OCI-LY3 (cell line): ENCODE results near the gene PXYLP1.

Experiments
- H2AFZ ChIP-seq: fragments of 200-600, 300-600 bp; shearing (Covaris generic); 2 replicates; pipeline ENCODE4 v1.6.0; 2014; ENCODE audit warnings: antibody characterized with exemption, low read depth, low read length
- H3K27ac ChIP-seq: fragments of 200-600, 300-600 bp; sonication (generic); 2 replicates; pipeline ENCODE4 v1.5.1; 2014; ENCODE audit warnings: mild to moderate bottlenecking, low read length, moderate library complexity, mixed read lengths
- H3K27me3 ChIP-seq: fragments of 200-600, 300-600 bp; sonication (generic); 2 replicates; pipeline ENCODE4 v1.6.1; 2014; ENCODE audit warnings: low read depth, low read length, mixed read lengths
- H3K36me3 ChIP-seq: fragments of 200-600, 300-600 bp; sonication (generic); replicated peaks from 2 replicates; pipeline ENCODE3; 2014; ENCODE audit warnings: low read depth, low read length, mixed read lengths
- H3K4me1 ChIP-seq: fragments of 300-600, 200-600 bp; sonication (generic); 2 replicates; pipeline ENCODE4 v1.6.1; 2014; ENCODE audit warnings: low read length, mixed read lengths
- H3K4me2 ChIP-seq: fragments of 200-600, 300-600 bp; sonication (generic); 2 replicates; pipeline ENCODE4 v1.6.1; 2014; ENCODE audit warnings: low read length, mixed read lengths
- H3K4me3 ChIP-seq: fragments of 300-600, 200-600 bp; sonication (generic); 2 replicates; pipeline ENCODE4 v1.5.1; 2014; ENCODE audit warnings: antibody characterized with exemption, mild to moderate bottlenecking, low read length, moderate library complexity
- H3K79me2 ChIP-seq: fragments of 300-600, 200-600 bp; shearing (Covaris generic); 2 replicates; pipeline ENCODE4 v1.6.1; 2014; ENCODE audit warnings: mild to moderate bottlenecking, low read length, mixed read lengths
- H3K9ac ChIP-seq: fragments of 300-600, 200-600 bp; shearing (Covaris generic); 2 replicates; pipeline ENCODE4 v1.6.0; 2014; ENCODE audit warnings: mild to moderate bottlenecking, low read length, moderate library complexity
- H3K9me3 ChIP-seq: fragments of 200-600, 300-600 bp; shearing (Covaris generic); 2 replicates; pipeline ENCODE4 v1.6.1; 2014; ENCODE audit warnings: low read length, mixed read lengths; ENCODE audit not compliant: insufficient read depth
- H4K20me1 ChIP-seq: fragments of 200-600, 300-600 bp; sonication (generic); 2 replicates; pipeline ENCODE4 v1.6.1; 2016; ENCODE audit warnings: low read length, mixed read lengths; ENCODE audit not compliant: insufficient read depth
- EZH2phosphoT487 ChIP-seq: fragments of 200-600 bp; shearing (Covaris generic); IDR thresholded peaks from 2 replicates; pipeline ENCODE4 v1.6.1; 2018; ENCODE audit warnings: antibody characterized with exemption, mixed run types, low read depth
- TF ChIP-seq, protein P1 (sequence below): fragments of 200-600, 300-600 bp; sonication (generic); IDR thresholded peaks from 2 replicates; pipeline ENCODE4 v1.5.1; 2014; ENCODE audit warnings: antibody characterized with exemption, low read length, low read depth

PXYLP1 gene

DNA sequence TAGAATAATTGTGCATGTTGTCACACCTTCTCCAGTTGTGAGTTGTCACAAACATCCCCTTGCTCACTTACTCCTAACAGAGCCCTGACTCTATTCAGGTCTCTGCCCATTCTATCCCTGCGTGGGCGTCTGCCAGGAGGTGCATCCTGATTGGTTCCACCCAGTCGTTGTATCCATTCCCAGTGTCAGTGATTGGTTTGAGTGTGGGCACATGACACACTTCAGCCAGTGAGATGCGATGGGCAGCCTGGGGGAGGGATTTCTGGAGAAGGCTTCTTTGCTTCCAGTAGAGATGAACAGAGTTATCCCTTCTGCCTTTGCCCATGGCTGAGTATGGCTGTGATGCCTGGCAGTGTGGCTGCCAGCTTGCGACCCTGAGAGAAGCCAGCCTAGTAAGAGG, 18.7 kb downstream of the PXYLP1 start:
- H4K20me1 ChIP-seq: no peaks in the 10 kb centered on the region
- H3K9me3 ChIP-seq: no peaks in the 10 kb centered on the region
- H3K9ac ChIP-seq: no peak overlapping the region
- no peak overlapping the region for H3K27ac ChIP-seq
- H2AFZ ChIP-seq: no peak overlapping the region
- no peak overlapping the region for H3K4me3 ChIP-seq
- no peaks in the 10 kb centered on the region for H3K4me1 ChIP-seq
- no peak for TF ChIP-seq EZH2phosphoT487
- TF ChIP-seq, protein P1, sequence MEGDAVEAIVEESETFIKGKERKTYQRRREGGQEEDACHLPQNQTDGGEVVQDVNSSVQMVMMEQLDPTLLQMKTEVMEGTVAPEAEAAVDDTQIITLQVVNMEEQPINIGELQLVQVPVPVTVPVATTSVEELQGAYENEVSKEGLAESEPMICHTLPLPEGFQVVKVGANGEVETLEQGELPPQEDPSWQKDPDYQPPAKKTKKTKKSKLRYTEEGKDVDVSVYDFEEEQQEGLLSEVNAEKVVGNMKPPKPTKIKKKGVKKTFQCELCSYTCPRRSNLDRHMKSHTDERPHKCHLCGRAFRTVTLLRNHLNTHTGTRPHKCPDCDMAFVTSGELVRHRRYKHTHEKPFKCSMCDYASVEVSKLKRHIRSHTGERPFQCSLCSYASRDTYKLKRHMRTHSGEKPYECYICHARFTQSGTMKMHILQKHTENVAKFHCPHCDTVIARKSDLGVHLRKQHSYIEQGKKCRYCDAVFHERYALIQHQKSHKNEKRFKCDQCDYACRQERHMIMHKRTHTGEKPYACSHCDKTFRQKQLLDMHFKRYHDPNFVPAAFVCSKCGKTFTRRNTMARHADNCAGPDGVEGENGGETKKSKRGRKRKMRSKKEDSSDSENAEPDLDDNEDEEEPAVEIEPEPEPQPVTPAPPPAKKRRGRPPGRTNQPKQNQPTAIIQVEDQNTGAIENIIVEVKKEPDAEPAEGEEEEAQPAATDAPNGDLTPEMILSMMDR: no peak
- no peaks in the 10 kb centered on the region for H3K27me3 ChIP-seq
- no peak overlapping the region for H3K4me2 ChIP-seq
- H3K36me3 ChIP-seq: no peaks in the 10 kb centered on the region
- no peaks in the 10 kb centered on the region for H3K79me2 ChIP-seq

DNA sequence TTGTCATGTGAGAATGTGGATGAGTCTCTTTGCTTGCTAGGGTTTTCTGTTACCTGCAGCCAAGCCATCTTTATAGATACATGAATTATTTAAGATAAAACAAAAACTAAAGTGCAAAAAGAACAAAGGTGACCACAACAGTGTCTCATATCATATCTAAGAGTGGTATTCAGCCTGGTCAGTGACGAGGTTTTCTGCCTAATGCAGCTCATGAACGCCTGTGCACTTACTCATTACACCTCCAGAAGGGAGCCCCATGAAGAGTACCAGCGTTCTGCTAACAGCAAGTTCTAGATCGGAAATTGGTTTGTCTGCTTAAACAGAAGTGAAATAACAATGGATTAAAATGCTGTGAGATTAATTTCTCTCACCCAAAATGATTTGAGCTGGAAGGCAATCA, 19.2 kb downstream of the PXYLP1 start:
- TF ChIP-seq, protein P1: no peak
- TF ChIP-seq EZH2phosphoT487: no peak
- Histone ChIP-seq H4K20me1 (no peaks in the 10 kb centered on the region), H3K27ac (no peak overlapping the region), H3K4me2 (no peak overlapping the region), H3K4me1 (no peaks in the 10 kb centered on the region), H2AFZ (no peak overlapping the region), H3K9me3 (no peaks in the 10 kb centered on the region), H3K36me3 (no peaks in the 10 kb centered on the region), H3K4me3 (no peak overlapping the region), H3K79me2 (no peaks in the 10 kb centered on the region), H3K9ac (no peak overlapping the region), H3K27me3 (no peaks in the 10 kb centered on the region)

DNA sequence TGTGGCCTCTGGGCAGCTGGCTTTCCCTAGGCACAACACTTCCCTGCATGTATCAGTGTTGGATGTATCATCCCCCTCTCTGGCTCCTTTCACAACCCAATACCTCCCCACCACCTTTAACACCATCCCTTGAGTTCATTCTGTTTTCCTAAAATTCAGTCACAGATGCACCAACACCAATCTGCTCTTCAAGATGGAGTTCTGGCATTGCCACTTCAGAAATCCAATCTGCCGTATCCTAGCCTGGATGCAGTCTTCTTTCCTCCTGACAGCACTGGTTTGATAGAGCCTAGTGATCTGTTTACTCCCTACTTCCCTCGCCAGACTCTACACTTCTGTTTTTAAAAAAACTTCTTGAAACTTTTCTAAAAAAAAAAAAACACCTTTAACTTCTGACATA, 21.7 kb downstream of the PXYLP1 start:
- no peaks in the 10 kb centered on the region for H3K27me3 ChIP-seq
- H3K36me3 ChIP-seq: no peaks in the 10 kb centered on the region
- no peak overlapping the region for H3K4me3 ChIP-seq
- no peak overlapping the region for H2AFZ ChIP-seq
- no peak overlapping the region for H3K27ac ChIP-seq
- no peaks in the 10 kb centered on the region for H3K79me2 ChIP-seq
- TF ChIP-seq EZH2phosphoT487: no peak
- TF ChIP-seq, protein P1: no peak
- H3K4me2 ChIP-seq: no peak overlapping the region
- no peak overlapping the region for H3K9ac ChIP-seq
- no peaks in the 10 kb centered on the region for H3K9me3 ChIP-seq
- H4K20me1 ChIP-seq: no peaks in the 10 kb centered on the region
- no peaks in the 10 kb centered on the region for H3K4me1 ChIP-seq

DNA sequence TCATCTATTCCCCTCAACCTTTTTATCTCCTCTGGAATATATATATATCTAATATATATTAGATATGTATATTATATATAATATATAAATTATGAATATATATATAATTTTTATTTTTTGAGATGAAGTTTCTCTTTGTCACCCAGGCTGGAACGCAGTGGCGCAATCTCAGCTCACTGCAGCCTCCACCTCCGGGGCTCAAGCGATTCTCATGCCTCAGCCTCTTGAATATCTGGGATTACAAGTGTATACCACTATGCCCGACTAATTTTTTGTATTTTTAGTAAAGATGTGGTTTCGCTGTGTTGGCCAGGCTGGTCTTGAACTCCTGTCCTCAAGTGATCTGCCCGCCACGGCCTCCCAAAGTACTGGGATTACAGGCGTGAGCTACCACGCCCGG, 22.2 kb downstream of the PXYLP1 start:
- Histone ChIP-seq H3K4me1 (no peaks in the 10 kb centered on the region), H3K9me3 (no peaks in the 10 kb centered on the region), H3K79me2 (no peaks in the 10 kb centered on the region), H3K9ac (no peak overlapping the region), H2AFZ (no peak overlapping the region), H3K36me3 (no peaks in the 10 kb centered on the region), H3K4me3 (no peak overlapping the region), H3K4me2 (no peak overlapping the region), H4K20me1 (no peaks in the 10 kb centered on the region), H3K27ac (no peak overlapping the region), H3K27me3 (no peaks in the 10 kb centered on the region)
- no peak for TF ChIP-seq EZH2phosphoT487
- TF ChIP-seq, protein P1: no peak
